SK-N-SH (cell line): ENCODE measurements around the gene MACROD2. TPM values are rescaled to one million over a fixed set of nuclear protein-coding genes. Genes with fewer than 3 reads are reported as not detected.

Source experiments
- CTCF ChIA-PET: fragments of 300-600, 350-600 bp; formaldehyde crosslinking; extraction: SDS; loops from one replicate; lab custom pipeline; 2021; lab: Yijun Ruan, JAX
- POLR2A ChIA-PET: fragments of 350-600 bp; sonication (Branson Sonifier 250); formaldehyde crosslinking; extraction: SDS; loops from one replicate; lab custom pipeline; 2020; ENCODE audit warnings: antibody characterized with exemption, inconsistent platforms; lab: Yijun Ruan, JAX
- DNase-seq: peaks from one replicate; pipeline ENCODE4 v3.0.0; 2012
- H2AFZ ChIP-seq: fragments of 200-600 bp; sonication (generic); 2 replicates; pipeline ENCODE4 v1.8.1; 2016; ENCODE audit warnings: antibody characterized with exemption, mild to moderate bottlenecking, low read depth
- H3F3A ChIP-seq: fragments of 200-600 bp; sonication (generic); replicated peaks from 2 replicates; pipeline ENCODE3; 2016; ENCODE audit warnings: antibody characterized with exemption, mild to moderate bottlenecking; ENCODE audit not compliant: insufficient read depth
- H3K27ac ChIP-seq, 2 experiments: fragments of 200-500 bp in 1 of 2; fragments of 200-600 bp in 1 of 2; sonication (Bioruptor generic) in 1 of 2; sonication (generic), shearing (Covaris generic) in 1 of 2; 2 replicates each; pipeline versions ENCODE4 v1.5.1 to v1.6.1; 2014 to 2016; ENCODE audit warnings: low read depth in 2 of 2, inconsistent platforms in 1 of 2, low read length in 1 of 2, mild to moderate bottlenecking in 1 of 2, mixed read lengths in 1 of 2
- H3K27me3 ChIP-seq: fragments of 200-600 bp; sonication (generic), shearing (Covaris generic); 2 replicates; pipeline ENCODE4 v1.6.1; 2016; ENCODE audit warnings: mixed run types; ENCODE audit not compliant: insufficient read depth
- H3K36me3 ChIP-seq, 2 experiments: fragments of 200-500 bp in 1 of 2; fragments of 200-600 bp in 1 of 2; sonication (Bioruptor generic) in 1 of 2; sonication (generic) in 1 of 2; replicated peaks in 1 of 2; 2 replicates each; pipeline versions ENCODE3 to v1.5.1; 2014 to 2016; ENCODE audit warnings: low read length in 1 of 2, mild to moderate bottlenecking in 1 of 2; ENCODE audit not compliant: insufficient read depth in 2 of 2, control insufficient read depth in 1 of 2
- H3K4me1 ChIP-seq, 2 experiments: fragments of 200-500 bp in 1 of 2; fragments of 200-600 bp in 1 of 2; sonication (Bioruptor generic) in 1 of 2; sonication (generic), shearing (Covaris generic) in 1 of 2; 2 replicates each; pipeline versions ENCODE4 v1.5.1 to v1.6.1; 2014 to 2016; ENCODE audit warnings: low read depth in 1 of 2, low read length in 1 of 2, mixed run types in 1 of 2; ENCODE audit not compliant: insufficient read depth in 2 of 2, control insufficient read depth in 1 of 2
- H3K4me2 ChIP-seq: fragments of 200-600 bp; sonication (generic), shearing (Covaris generic); 2 replicates; pipeline ENCODE4 v1.6.1; 2017; ENCODE audit warnings: mixed run types
- H3K4me3 ChIP-seq, 2 experiments: fragments of 200-500 bp in 1 of 2; fragments of 200-600 bp in 1 of 2; sonication (Bioruptor generic) in 1 of 2; sonication (generic), shearing (Covaris generic) in 1 of 2; 2 replicates each; pipeline versions ENCODE4 v1.5.1 to v1.8.1; 2014 to 2016; ENCODE audit warnings: low read depth in 2 of 2, inconsistent platforms in 1 of 2, low read length in 1 of 2, mild to moderate bottlenecking in 1 of 2, mixed read lengths in 1 of 2, moderate library complexity in 1 of 2
- H3K79me2 ChIP-seq: fragments of 200-600 bp; sonication (generic); 2 replicates; pipeline ENCODE4 v1.8.1; 2017; ENCODE audit warnings: mild to moderate bottlenecking; ENCODE audit not compliant: insufficient read depth
- H3K9ac ChIP-seq: fragments of 200-600 bp; sonication (generic); 2 replicates; pipeline ENCODE4 v1.6.1; 2017; ENCODE audit warnings: mixed run types
- H3K9me2 ChIP-seq: fragments of 200-600 bp; sonication (generic); 2 replicates; pipeline ENCODE4 v1.6.1; 2017; ENCODE audit warnings: mixed run types
- H3K9me3 ChIP-seq: fragments of 200-600 bp; sonication (generic); 2 replicates; pipeline ENCODE4 v1.6.1; 2017; ENCODE audit warnings: mixed run types, mild to moderate bottlenecking, moderate library complexity
- H4K20me1 ChIP-seq: fragments of 200-600 bp; sonication (generic); 2 replicates; pipeline ENCODE4 v1.6.1; 2017; ENCODE audit warnings: mild to moderate bottlenecking, mixed run types; ENCODE audit not compliant: insufficient read depth
- CTCF ChIP-seq: fragments of 200-600 bp; sonication (generic); IDR thresholded peaks from 2 replicates; pipeline ENCODE4 v1.6.1; 2017; ENCODE audit warnings: antibody characterized with exemption, mild to moderate bottlenecking, moderate library complexity
- ELF1 ChIP-seq: IDR thresholded peaks from 2 replicates; pipeline ENCODE4 v1.4.0; 2012
- FOSL2 ChIP-seq: IDR thresholded peaks from 2 replicates; pipeline ENCODE4 v1.4.0; 2012; ENCODE audit warnings: low read depth, mild to moderate bottlenecking, moderate library complexity, borderline replicate concordance
- GABPA ChIP-seq: IDR thresholded peaks from 2 replicates; pipeline ENCODE4 v1.4.0; 2012; ENCODE audit warnings: low read depth, mild to moderate bottlenecking
- GATA2 ChIP-seq: sonication (generic); formaldehyde crosslinking; IDR thresholded peaks from 2 replicates; pipeline ENCODE4 v1.5.0; 2020; ENCODE audit warnings: mild to moderate bottlenecking, missing genetic modification reagents
- JUND ChIP-seq: IDR thresholded peaks from 2 replicates; pipeline ENCODE4 v1.4.0; 2012
- MXI1 ChIP-seq: IDR thresholded peaks from 2 replicates; pipeline ENCODE4 v1.6.1; 2012; ENCODE audit warnings: mild to moderate bottlenecking, low read depth, low read length, improper control_type of control experiment
- NFIC ChIP-seq: IDR thresholded peaks from 2 replicates; pipeline ENCODE4 v1.4.0; 2012; ENCODE audit warnings: borderline replicate concordance
- RCOR1 ChIP-seq: fragments of 150-350 bp; IDR thresholded peaks from 2 replicates; pipeline ENCODE4 v1.6.1; 2017; ENCODE audit warnings: antibody characterized with exemption, low read length
- REST ChIP-seq: IDR thresholded peaks from 2 replicates; pipeline ENCODE4 v1.6.1; 2012; ENCODE audit warnings: mild to moderate bottlenecking, low read depth, low read length, moderate library complexity
- RXRA ChIP-seq: IDR thresholded peaks from 2 replicates; pipeline ENCODE4 v1.4.0; 2012; ENCODE audit warnings: low read depth, mild to moderate bottlenecking, borderline replicate concordance
- SIN3A ChIP-seq: IDR thresholded peaks from 2 replicates; pipeline ENCODE4 v1.6.1; 2012; ENCODE audit warnings: low read depth, mild to moderate bottlenecking, low read length, moderate library complexity, borderline replicate concordance
- TAF1 ChIP-seq: IDR thresholded peaks from 2 replicates; pipeline ENCODE4 v1.6.1; 2012; ENCODE audit warnings: low read depth, mild to moderate bottlenecking, low read length, moderate library complexity, borderline replicate concordance
- TCF12 ChIP-seq: IDR thresholded peaks from 2 replicates; pipeline ENCODE4 v1.4.0; 2012
- TEAD4 ChIP-seq: IDR thresholded peaks from 2 replicates; pipeline ENCODE4 v1.4.0; 2012; ENCODE audit warnings: mild to moderate bottlenecking, borderline replicate concordance; ENCODE audit not compliant: insufficient read depth
- WGBS: methylation state at CpG from one replicate; pipeline ENCODE4 v1.1.6; 2017; ENCODE audit warnings: low lambda C conversion rate; 5-methylcytosine and 5-hydroxymethylcytosine counted together
- polyA plus RNA-seq, 3 experiments: library from polyadenylated mRNA; depleted of rRNA; stranded (reverse); fragments of >200 nt; gene quantifications; 2 replicates each; pipeline ENCODE4 v1.2.3, GENCODE V29; 2012

The MACROD2 gene
- polyA plus RNA-seq, 1 of the 3 experiments (the other 2 are of a cell fraction), result 0.33 TPM

- Histone ChIP-seq H2AFZ (no peak overlapping the region), H3K9me3 (no peaks in the 10 kb centered on the region), H3K4me2 (no peak overlapping the region), H3K9me2 (no peaks in the 10 kb centered on the region), H3F3A (no peaks in the 10 kb centered on the region), H3K79me2 (no peaks in the 10 kb centered on the region), H3K27ac (no peak overlapping the region), H3K4me1 (no peaks in the 10 kb centered on the region), H4K20me1 (no peaks in the 10 kb centered on the region)
- DNase-seq, result no peak
- WGBS, result 63% methylated on average over 2 of the region's 2 CpGs
- no peak for TF ChIP-seq TCF12
- TF ChIP-seq, all 33 proteins: peak for 0
- ChIA-PET POLR2A (no interaction called here), CTCF (interaction anchor here (1.0 to 1.3 kb wide), 2 partner anchors 10 to 22 kb away, joined by 3 read pairs; no protein-coding TSS in a partner anchor)
- Histone ChIP-seq H3K27me3 (no peaks in the 10 kb centered on the region), H3K9ac (no peak overlapping the region), H3K4me3 (no peak overlapping the region), H3K36me3 (no peaks in the 10 kb centered on the region)
Measured at GRCh38 chr20:15544742-15545141, 1549.4 kb downstream of the MACROD2 start.

DNA sequence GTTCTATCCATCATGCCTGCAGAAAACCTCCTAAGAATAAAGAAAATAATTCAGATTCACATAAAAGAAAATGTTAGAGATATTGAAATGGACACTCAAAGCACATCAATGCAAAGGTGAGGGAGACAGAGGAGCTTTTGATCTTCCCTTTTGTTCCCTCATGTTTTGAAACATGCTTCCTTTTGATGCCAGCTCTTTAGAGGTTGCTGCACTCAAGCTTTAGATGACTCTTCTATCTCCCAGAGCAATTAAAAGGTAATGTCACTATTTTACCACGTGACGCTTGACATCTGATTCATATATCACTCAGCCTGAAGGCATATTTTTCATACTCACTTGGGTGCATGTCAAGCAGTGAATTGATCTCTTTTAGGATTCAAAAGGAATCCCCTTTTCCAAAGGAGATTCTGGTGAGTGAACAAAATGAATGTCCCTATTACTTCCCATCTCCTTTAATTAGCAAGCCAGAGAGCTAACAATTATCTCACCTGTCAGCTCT lies 1551.3 kb downstream of the MACROD2 start:
- no peaks in the 10 kb centered on the region for H3K36me3 ChIP-seq
- no peaks in the 10 kb centered on the region for H4K20me1 ChIP-seq
- TF ChIP-seq GATA2 (CRISPR knock-in tag) (no peak), RXRA (no peak), MXI1 (no peak), JUND (no peak), TEAD4 (no peak), CTCF (no peak), ELF1 (no peak), NFIC (no peak), FOSL2 (no peak), REST (no peak), GABPA (no peak), TAF1 (no peak), SIN3A (no peak), RCOR1 (no peak)
- TF ChIP-seq, all 33 proteins: peak for 0
- Histone ChIP-seq H3K27ac (no peak overlapping the region), H3K9me3 (no peaks in the 10 kb centered on the region), H3K79me2 (no peaks in the 10 kb centered on the region), H3K27me3 (no peaks in the 10 kb centered on the region), H3F3A (no peaks in the 10 kb centered on the region), H3K9me2 (no peaks in the 10 kb centered on the region), H2AFZ (no peak overlapping the region), H3K9ac (no peak overlapping the region), H3K4me3 (no peak overlapping the region), H3K4me1 (no peaks in the 10 kb centered on the region), H3K4me2 (no peak overlapping the region)
- CTCF ChIA-PET, result no interaction called here
- WGBS, result 61% methylated on average over 2 of the region's 2 CpGs
- no peak for DNase-seq
- POLR2A ChIA-PET, result no interaction called here
